Middle frontal gyrus (tissue), 1 donor: ENCODE results near the gene SAAL1.

ENCODE experiments used
- DNase-seq: peaks from one replicate; pipeline ENCODE4 v3.0.0-alpha.2; 2015; ENCODE audit warnings: low spot score; ENCODE audit errors: extremely low spot score

Gene SAAL1

GRCh38 chr11:18088366-18088765 lies 17.5 kb downstream of the SAAL1 start:
- no peak for DNase-seq

- no peak for DNase-seq
These were observed 24.3 kb downstream of the SAAL1 start for GRCh38 chr11:18081551-18081950.

GRCh38 chr11:18080451-18080850 lies 25.4 kb downstream of the SAAL1 start:
- DNase-seq, result no peak

GRCh38 chr11:18078909-18079308 lies 27.0 kb downstream of the SAAL1 start:
- no peak for DNase-seq

- DNase-seq, result no peak
These were observed 30.4 kb downstream of the SAAL1 start for GRCh38 chr11:18075444-18075843.

GRCh38 chr11:18071098-18071705 lies 34.7 kb downstream of the SAAL1 start:
- DNase-seq, result no peak

- no peak for DNase-seq
These were observed 38.5 kb downstream of the SAAL1 start for GRCh38 chr11:18067372-18067771.

GRCh38 chr11:18066626-18067025 lies 39.3 kb downstream of the SAAL1 start:
- DNase-seq, result no peak

- DNase-seq, result no peak
These were observed 40.3 kb downstream of the SAAL1 start for GRCh38 chr11:18065572-18065971.

- DNase-seq, result no peak
These were observed 41.3 kb downstream of the SAAL1 start for GRCh38 chr11:18064450-18065054.

- no peak for DNase-seq
These were observed 41.9 kb downstream of the SAAL1 start for GRCh38 chr11:18063862-18064434.

- DNase-seq, result no peak
These were observed 42.8 kb downstream of the SAAL1 start for GRCh38 chr11:18063125-18063524.

GRCh38 chr11:18061351-18061750 lies 44.5 kb downstream of the SAAL1 start:
- DNase-seq, result no peak

- DNase-seq, result no peak
These were observed 49.2 kb downstream of the SAAL1 start for GRCh38 chr11:18056561-18057181.

- no peak for DNase-seq
These were observed 51.3 kb downstream of the SAAL1 start for GRCh38 chr11:18054511-18055103.

- no peak for DNase-seq
These were observed 55.0 kb downstream of the SAAL1 start for GRCh38 chr11:18050848-18051247.

GRCh38 chr11:18046116-18046777 lies 59.6 kb downstream of the SAAL1 start, which contains the start of gene TPH1:
Gene TPH1, minus strand, starts transcription at chr11:18046269. Its CDS starts 5,507 bp downstream, at chr11:18040762.
- no peak for DNase-seq

GRCh38 chr11:18036456-18036855 lies 69.4 kb downstream of the SAAL1 start:
- no peak for DNase-seq
